HEK293T (cell line): ENCODE measurements around the gene CANX.
"Not testable (repeated sequence)": the region's sequence is repeated elsewhere in the genome, so short reads cannot be mapped to it uniquely, and the experiment has no call there.

Experiments used
- CTCF ChIA-PET: fragments of 350-600 bp; formaldehyde crosslinking; extraction: SDS; loops from one replicate; lab custom pipeline; 2021; ENCODE audit warnings: antibody characterized with exemption, inconsistent platforms; lab: Yijun Ruan, JAX
- POLR2A ChIA-PET: fragments of 350-600 bp; formaldehyde crosslinking; extraction: SDS; loops from one replicate; lab custom pipeline; 2020; ENCODE audit warnings: antibody characterized with exemption, inconsistent platforms; lab: Yijun Ruan, JAX
- DNase-seq: peaks from one replicate; pipeline ENCODE4 v3.0.0; 2012; ENCODE audit warnings: mixed read lengths; ENCODE audit errors: extremely low spot score
- ARNT ChIP-seq: fragments of 450-650 bp; IDR thresholded peaks from 2 replicates; pipeline ENCODE4 v1.6.1; 2017; ENCODE audit warnings: mild to moderate bottlenecking
- BHLHE40 ChIP-seq: fragments of 450-650 bp; IDR thresholded peaks from 2 replicates; pipeline ENCODE4 v1.6.1; 2016; ENCODE audit warnings: mild to moderate bottlenecking, moderate library complexity, borderline replicate concordance
- CTBP1 ChIP-seq: fragments of 450-650 bp; IDR thresholded peaks from 2 replicates; pipeline ENCODE4 v1.6.1; 2016; ENCODE audit warnings: borderline replicate concordance
- ELF4 ChIP-seq: fragments of 450-650 bp; IDR thresholded peaks from 2 replicates; pipeline ENCODE4 v1.6.1; 2017; ENCODE audit warnings: antibody characterized with exemption
- FOXA1 ChIP-seq: fragments of 450-650 bp; IDR thresholded peaks from 2 replicates; pipeline ENCODE4 v1.6.1; 2016; ENCODE audit warnings: mild to moderate bottlenecking
- FOXK2 ChIP-seq: fragments of 450-650 bp; IDR thresholded peaks from 2 replicates; pipeline ENCODE4 v1.6.1; 2016; ENCODE audit warnings: mild to moderate bottlenecking
- FOXM1 ChIP-seq: fragments of 450-650 bp; IDR thresholded peaks from 2 replicates; pipeline ENCODE4 v1.6.1; 2017; ENCODE audit warnings: mild to moderate bottlenecking, borderline replicate concordance
- HDGF ChIP-seq: fragments of 450-650 bp; IDR thresholded peaks from 2 replicates; pipeline ENCODE4 v1.6.1; 2017; ENCODE audit warnings: antibody characterized with exemption, borderline replicate concordance
- L3MBTL2 ChIP-seq: fragments of 450-650 bp; conservative IDR thresholded peaks from 2 replicates; pipeline ENCODE4 v1.6.1; 2016; ENCODE audit warnings: mild to moderate bottlenecking
- LEF1 ChIP-seq: fragments of 450-650 bp; IDR thresholded peaks from 2 replicates; pipeline ENCODE4 v1.6.1; 2017; ENCODE audit warnings: mild to moderate bottlenecking, borderline replicate concordance
- NFRKB ChIP-seq: fragments of 450-650 bp; IDR thresholded peaks from 2 replicates; pipeline ENCODE4 v1.6.1; 2016; ENCODE audit warnings: mild to moderate bottlenecking, moderate library complexity
- PKNOX1 ChIP-seq: fragments of 450-650 bp; IDR thresholded peaks from 2 replicates; pipeline ENCODE4 v1.6.1; 2016
- SP1 ChIP-seq: fragments of 450-650 bp; IDR thresholded peaks from 2 replicates; pipeline ENCODE4 v1.6.1; 2017
- SUZ12 ChIP-seq: fragments of 450-650 bp; IDR thresholded peaks from 2 replicates; pipeline ENCODE4 v1.6.1; 2016; ENCODE audit warnings: mild to moderate bottlenecking
- TARDBP ChIP-seq: fragments of 450-650 bp; IDR thresholded peaks from 2 replicates; pipeline ENCODE4 v1.6.1; 2016
- ZNF384 ChIP-seq: fragments of 450-650 bp; IDR thresholded peaks from 2 replicates; pipeline ENCODE4 v1.6.1; 2016

CANX gene

GRCh38 chr5:179698935-179699615 lies at the start of gene CANX:
CANX (plus strand) TSS chr5:179698967; CDS start chr5:179705682, 6,715 bp downstream.
- DNase-seq, result peak; percentile 56
- ChIA-PET POLR2A (no interaction called here), CTCF (no interaction called here)

GRCh38 chr5:179649166-179649703 lies 49.5 kb upstream of the CANX start:
- CTCF ChIA-PET, DNase-seq, POLR2A ChIA-PET: not testable (repeated sequence)

More at GRCh38 chr5:179698935-179699615, at the start of gene CANX:
- TF ChIP-seq TARDBP (no peak), L3MBTL2 (peak; percentile 91)

- DNase-seq, CTCF ChIA-PET: not testable (repeated sequence)
- POLR2A ChIA-PET, result interaction anchor here (1.6 kb wide), 1 partner anchor 26 kb away, joined by 10 read pairs; the partner anchor contains the start of gene HNRNPH1
These were observed 48.5 kb upstream of the CANX start for GRCh38 chr5:179650245-179650644.

- CTCF ChIA-PET, result interaction anchor here (0.6 kb wide), 1 partner anchor 140 kb away, joined by 3 read pairs; no protein-coding TSS in a partner anchor
- DNase-seq, POLR2A ChIA-PET: not testable (repeated sequence)
These were observed 45.6 kb upstream of the CANX start for GRCh38 chr5:179653135-179653534.

- DNase-seq, POLR2A ChIA-PET, CTCF ChIA-PET: not testable (repeated sequence)
These were observed 41.2 kb upstream of the CANX start for GRCh38 chr5:179657302-179658178.

- CTCF ChIA-PET, result interaction anchor here (1.0 kb wide), 1 partner anchor 10 kb away, joined by 3 read pairs; no protein-coding TSS in a partner anchor
- POLR2A ChIA-PET, DNase-seq: not testable (repeated sequence)
These were observed 40.4 kb upstream of the CANX start for GRCh38 chr5:179658179-179658856.

GRCh38 chr5:179661647-179662046 lies 37.1 kb upstream of the CANX start:
- DNase-seq, result not testable (repeated sequence)
- ChIA-PET CTCF (interaction anchor here (0.6 kb wide), 1 partner anchor 24 kb away, joined by 3 read pairs; no protein-coding TSS in a partner anchor), POLR2A (interaction anchor here (1.2 to 2.5 kb wide), 2 partner anchors 16 to 38 kb away, joined by 4 to 14 read pairs; partner anchors contain the start of gene HNRNPH1)

More at GRCh38 chr5:179658179-179658856, 40.4 kb upstream of the CANX start:
- TF ChIP-seq ZNF384, result peak; percentile 80

- peak; percentile 85 for DNase-seq
- ChIA-PET POLR2A (interaction anchor here (1.0 to 6.0 kb wide), 5 partner anchors 10 to 62 kb away, joined by 3 to 47 read pairs (median 5); partner anchors contain the start of genes CBY3 and HNRNPH1), CTCF (interaction anchor here (0.5 to 2.0 kb wide), 15 partner anchors 9 to 485 kb away, joined by 3 to 11 read pairs (median 3); partner anchors contain the start of genes CBY3, HNRNPH1 and MAML1)
- TF ChIP-seq BHLHE40 (no peak), FOXA1 (no peak), PKNOX1 (no peak), SP1 (no peak), SUZ12 (no peak), FOXK2 (no peak)
These were observed 30.4 kb upstream of the CANX start for GRCh38 chr5:179668391-179668790.

GRCh38 chr5:179678223-179679013 lies 20.3 kb upstream of the CANX start:
- TF ChIP-seq HDGF (0 out of 2 replicates have a peak, but pooled peaks have one; percentile 62), ELF4 (no peak), L3MBTL2 (peak; percentile 98), NFRKB (no peak), CTBP1 (peak; percentile 68), LEF1 (no peak), SUZ12 (no peak), FOXM1 (no peak), BHLHE40 (no peak), TARDBP (no peak), FOXK2 (no peak), PKNOX1 (no peak), FOXA1 (no peak), ARNT (no peak), ZNF384 (no peak), SP1 (no peak)

More at GRCh38 chr5:179678223-179679013, 20.3 kb upstream of the CANX start:
- CTCF ChIA-PET, result interaction anchor here (2.0 kb wide), 1 partner anchor 10 kb away, joined by 11 read pairs; no protein-coding TSS in a partner anchor
- DNase-seq, result peak; percentile 99
- POLR2A ChIA-PET, result interaction anchor here (1.0 to 3.1 kb wide), 12 partner anchors 9 to 119 kb away, joined by 3 to 15 read pairs (median 4); partner anchors contain the start of genes HNRNPH1 and MAML1
